ENCODE data around the gene GPR31. TPM values are rescaled to one million over a fixed set of nuclear protein-coding genes. Genes with fewer than 3 reads are reported as not detected.

Gene GPR31
- total RNA-seq, 1 experiment from 2014 or later, result not detected

GRCh38 chr6:167120583-167120903, 37.2 kb downstream of the GPR31 start:
- H4K5ac ChIP-seq (ENCODE audit: insufficient read length, low read depth, low read length), result no peak overlapping the region
- no peak overlapping the region for H2BK12ac ChIP-seq (ENCODE audit: insufficient read length, low read depth, low read length)
- peaks cover 0 to 12% (median 5%) of the 10 kb centered on the region in 3 experiments; a peak in 5 of 7 replicates for H3K36me3 Mint-ChIP-seq (ENCODE audit: insufficient read depth in 1 of 3, low read depth in 3 of 3)
- H2AFZ ChIP-seq (ENCODE audit: low read length), result no peak overlapping the region
- H2BK5ac ChIP-seq (ENCODE audit: insufficient read length, low read length), result no peak overlapping the region
- H3K79me1 ChIP-seq (ENCODE audit: insufficient read depth, low read depth, low read length, poor library complexity, severe bottlenecking), result no peaks in the 10 kb centered on the region
- no peak overlapping the region for H3K27ac ChIP-seq (ENCODE audit: insufficient read length, low read depth, low read length)
- peaks cover 11% of the 10 kb centered on the region for H3K27me3 Mint-ChIP-seq (ENCODE audit: low read depth)
- H3K4me2 ChIP-seq (ENCODE audit: insufficient read depth, insufficient read length, low read length), result no peak overlapping the region
- H2AK5ac ChIP-seq (ENCODE audit: insufficient read length, low read length), result no peak overlapping the region
- DNase-seq, result no peak
- WGBS (ENCODE audit: extremely low coverage, insufficient read length, low lambda C conversion rate), result no CpG with 5 or more reads among the region's 1 CpG
- no peak overlapping the region for H3K4ac ChIP-seq (ENCODE audit: low read depth, low read length)
- no peak overlapping the region for H3K27ac Mint-ChIP-seq
- no peak overlapping the region for H2BK15ac ChIP-seq (ENCODE audit: low read depth, low read length)
- H3K23ac ChIP-seq (ENCODE audit: insufficient read length, low read depth, low read length), result no peak overlapping the region
- H3K27me3 ChIP-seq (ENCODE audit: insufficient read depth, low read length), result no peaks in the 10 kb centered on the region
- no peak overlapping the region for H3K4me3 Mint-ChIP-seq
- no peak overlapping the region for H3K56ac ChIP-seq (ENCODE audit: insufficient read length, low read depth, low read length)
- no peak overlapping the region for H4K8ac ChIP-seq (replicated peaks; ENCODE audit: insufficient read length, low read depth, low read length)
- no peak overlapping the region for H4K91ac ChIP-seq (ENCODE audit: insufficient read length, low read depth, low read length)
- no peak overlapping the region for H3K14ac ChIP-seq (ENCODE audit: insufficient read depth, low read length)
- H3K23me2 ChIP-seq (ENCODE audit: insufficient read length, low read depth, low read length, poor library complexity, severe bottlenecking), result no peaks in the 10 kb centered on the region
- H2BK20ac ChIP-seq (ENCODE audit: low read depth, low read length, poor library complexity, severe bottlenecking), result no peak overlapping the region
- H3K9ac ChIP-seq (ENCODE audit: extremely low read depth, insufficient read length, low read length), result no peak overlapping the region
- H3K18ac ChIP-seq (ENCODE audit: insufficient read length, low read depth, low read length), result no peak overlapping the region
- H4K20me1 ChIP-seq (ENCODE audit: control insufficient read depth, insufficient read depth, insufficient read length), result no peaks in the 10 kb centered on the region
- H3K79me2 ChIP-seq (ENCODE audit: insufficient read depth, low read length), result no peaks in the 10 kb centered on the region
- no peaks in the 10 kb centered on the region for H3K4me1 ChIP-seq (ENCODE audit: insufficient read depth, low read length)
- no peak overlapping the region for H3T11ph ChIP-seq (ENCODE audit: low read length)
- no peak for TF ChIP-seq CTCF (conservative IDR thresholded peaks at IDR 0.05)
- no peak overlapping the region for H2BK120ac ChIP-seq (ENCODE audit: low read depth, low read length, poor library complexity, severe bottlenecking)
- no peaks in the 10 kb centered on the region for H3K9me3 ChIP-seq (ENCODE audit: control insufficient read depth, low read depth, low read length)
- peaks cover 5 to 14% of the 10 kb centered on the region in 2 experiments; a peak in 4 of 5 replicates for H3K9me3 Mint-ChIP-seq
- H3K4me1 Mint-ChIP-seq, result peaks cover 18% of the 10 kb centered on the region in 2 experiments

Data from H9 (cell line).